HG02885 (cell line): ENCODE results near the gene ASB13.

Source experiments
- ATAC-seq: cut with Tn5 transposase; IDR thresholded peaks from one replicate; pipeline ENCODE4 v1.9.1; 2021; ENCODE audit warnings: mild to moderate bottlenecking; ENCODE audit not compliant: unreplicated experiment, poor library complexity

ASB13 gene

DNA sequence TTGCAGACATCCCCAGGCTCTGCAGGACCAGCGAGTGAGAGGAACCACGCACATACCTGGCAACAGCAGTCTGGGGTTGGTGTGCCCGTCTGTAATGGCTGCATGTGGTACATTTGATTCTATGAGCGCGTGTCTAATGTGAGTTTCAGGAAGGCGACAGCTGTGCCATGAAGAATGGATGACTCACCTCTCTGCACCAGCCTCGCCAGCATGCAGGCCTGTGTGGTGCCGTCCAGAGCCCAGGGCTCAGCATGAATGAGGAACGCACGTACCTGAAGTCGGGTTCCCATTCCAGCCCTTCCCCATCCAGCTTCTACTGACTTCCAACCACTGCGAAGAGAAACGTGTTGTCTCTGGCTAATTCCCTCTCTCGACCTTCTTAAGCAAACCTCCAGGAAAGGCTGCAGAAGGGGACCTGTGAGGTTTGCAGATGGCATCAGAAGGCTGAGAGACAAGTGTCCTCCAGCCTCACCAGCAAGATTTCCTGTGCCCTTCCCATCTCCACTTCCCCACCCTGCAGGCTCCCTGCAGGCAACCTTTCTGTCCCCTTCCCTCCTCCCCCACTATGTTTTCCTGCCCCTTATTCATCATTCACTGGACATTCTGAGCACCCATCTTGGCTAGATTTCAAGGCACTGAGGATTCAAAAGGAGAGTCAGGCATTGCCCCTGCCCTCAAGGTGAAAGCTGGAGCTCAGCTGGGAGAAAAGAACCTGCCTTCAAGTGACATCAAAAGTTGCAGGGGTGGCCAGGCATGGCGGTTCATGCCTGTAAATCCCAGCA, 54.3 kb downstream of the ASB13 start:
- no peak for ATAC-seq

DNA sequence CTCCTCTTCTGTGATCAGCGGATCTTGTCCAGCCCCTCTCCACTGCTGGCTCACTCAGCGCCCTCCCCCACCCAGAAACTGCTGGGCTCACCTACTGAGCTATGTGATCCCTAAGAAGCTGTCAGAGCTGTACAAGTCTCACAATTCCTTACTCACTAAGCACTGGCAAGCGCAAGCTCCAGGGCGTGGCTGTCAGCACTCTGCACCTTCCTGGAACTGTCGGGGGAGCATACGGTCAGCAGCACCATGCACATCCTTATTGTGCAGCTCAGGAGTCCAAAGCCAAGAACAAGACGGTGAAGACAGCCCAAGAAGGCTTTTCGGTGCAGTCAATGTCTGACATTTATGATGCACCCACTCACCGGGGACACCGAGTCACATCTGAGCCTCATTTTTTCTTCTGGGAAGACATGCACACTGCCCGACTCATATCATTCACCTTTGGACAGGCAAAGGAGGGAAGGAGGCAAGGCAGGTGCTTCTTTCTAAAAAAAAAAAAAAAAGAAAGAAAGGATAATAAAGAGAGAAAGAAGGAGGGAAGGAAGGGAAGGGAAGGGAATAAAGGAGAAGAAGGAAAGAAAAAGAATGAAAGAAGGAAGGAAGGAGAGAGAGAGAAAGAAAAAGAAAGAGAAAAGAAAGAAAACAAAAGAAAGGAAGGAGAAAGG, 56.3 kb downstream of the ASB13 start:
- ATAC-seq, result no peak

GRCh38 chr10:5608608-5609220, 57.7 kb downstream of the ASB13 start:
- no peak for ATAC-seq

- no peak for ATAC-seq
Measured at GRCh38 chr10:5607594-5607993, 58.8 kb downstream of the ASB13 start.

GRCh38 chr10:5606864-5607263, 59.5 kb downstream of the ASB13 start:
- ATAC-seq, result no peak

DNA sequence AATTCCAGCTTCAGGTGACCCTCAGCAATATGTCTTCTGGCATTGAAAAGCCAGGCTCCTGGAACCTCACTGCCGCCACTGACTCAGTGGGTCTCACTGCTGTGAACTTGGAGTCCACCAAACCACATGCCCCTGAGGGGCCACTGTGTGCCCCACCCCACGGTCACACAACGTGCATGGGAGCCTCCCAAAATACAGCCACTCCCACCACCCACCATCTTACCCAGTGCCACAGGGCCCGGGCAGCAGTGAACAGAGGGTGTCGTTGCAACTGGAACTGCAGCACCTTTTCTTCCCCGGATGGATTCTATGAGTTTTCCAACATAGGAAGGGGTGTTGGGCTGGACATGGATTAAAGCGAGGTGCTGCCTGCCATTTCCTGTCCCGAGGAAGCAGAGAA, 60.1 kb downstream of the ASB13 start:
- ATAC-seq, result no peak

GRCh38 chr10:5604961-5605360, 61.4 kb downstream of the ASB13 start:
- ATAC-seq, result no peak

DNA sequence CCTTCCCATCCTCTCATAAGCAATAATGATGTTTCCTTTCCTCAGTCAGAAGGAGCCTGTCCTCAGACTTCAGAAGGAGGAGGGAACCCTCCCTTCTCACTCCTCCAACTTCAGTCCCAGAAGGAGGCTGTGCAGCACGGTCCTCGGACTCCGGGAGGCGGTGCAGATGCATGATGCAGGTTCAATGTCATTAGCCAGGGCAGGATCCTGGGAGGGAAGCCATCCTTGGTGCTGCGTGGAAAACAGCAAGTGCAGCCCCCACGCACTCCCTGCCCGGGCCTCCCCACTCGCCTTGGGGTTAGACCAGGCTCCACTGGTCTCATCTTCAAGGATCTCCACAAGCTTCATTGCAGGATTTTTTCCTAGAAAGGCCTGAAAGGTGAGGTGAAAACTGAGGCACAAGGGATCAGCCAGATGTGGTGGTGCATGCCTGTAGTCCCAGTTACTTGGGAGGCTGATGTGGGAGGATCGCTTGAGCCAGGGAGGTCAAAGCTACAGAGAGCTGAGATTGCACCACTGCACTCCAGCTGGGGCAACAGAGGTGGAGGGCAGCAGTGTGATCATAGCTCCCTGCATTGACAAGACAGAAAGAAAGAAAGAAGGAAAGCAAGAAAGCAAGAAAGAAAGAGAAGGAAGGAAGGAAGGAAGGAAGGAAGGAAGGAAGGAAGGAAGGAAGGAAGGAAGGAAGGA, 62.0 kb downstream of the ASB13 start:
- ATAC-seq, result no peak

- ATAC-seq, result no peak
Measured at GRCh38 chr10:5603848-5604170, 62.6 kb downstream of the ASB13 start.

- no peak for ATAC-seq
Measured at GRCh38 chr10:5603091-5603847, 63.1 kb downstream of the ASB13 start.

GRCh38 chr10:5601826-5602495, 64.4 kb downstream of the ASB13 start:
- no peak for ATAC-seq

DNA sequence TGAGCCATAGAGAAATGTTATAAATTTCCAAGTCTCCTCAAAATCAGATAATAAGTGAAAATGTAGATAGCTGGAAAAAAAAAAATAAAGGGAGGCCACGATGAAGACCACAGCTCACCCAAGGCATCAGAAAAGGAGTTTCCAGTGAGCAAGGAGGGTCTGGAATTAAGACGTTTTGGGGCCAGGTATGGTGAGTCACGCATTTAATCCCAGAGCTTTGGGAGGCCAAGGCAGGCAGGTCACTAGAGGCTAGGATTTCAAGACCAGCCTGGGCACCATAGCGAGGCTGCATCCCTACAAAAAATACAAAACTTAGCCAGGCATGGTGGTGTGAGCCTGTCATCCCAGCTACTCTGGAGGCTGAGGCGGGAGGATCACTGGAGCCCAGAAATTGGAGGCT, 65.5 kb downstream of the ASB13 start:
- ATAC-seq, result no peak

GRCh38 chr10:5599613-5600520, 66.5 kb downstream of the ASB13 start:
- ATAC-seq, result no peak

- no peak for ATAC-seq
Measured at GRCh38 chr10:5598085-5598690, 68.2 kb downstream of the ASB13 start.

GRCh38 chr10:5596611-5597341, 69.6 kb downstream of the ASB13 start:
- ATAC-seq, result no peak

DNA sequence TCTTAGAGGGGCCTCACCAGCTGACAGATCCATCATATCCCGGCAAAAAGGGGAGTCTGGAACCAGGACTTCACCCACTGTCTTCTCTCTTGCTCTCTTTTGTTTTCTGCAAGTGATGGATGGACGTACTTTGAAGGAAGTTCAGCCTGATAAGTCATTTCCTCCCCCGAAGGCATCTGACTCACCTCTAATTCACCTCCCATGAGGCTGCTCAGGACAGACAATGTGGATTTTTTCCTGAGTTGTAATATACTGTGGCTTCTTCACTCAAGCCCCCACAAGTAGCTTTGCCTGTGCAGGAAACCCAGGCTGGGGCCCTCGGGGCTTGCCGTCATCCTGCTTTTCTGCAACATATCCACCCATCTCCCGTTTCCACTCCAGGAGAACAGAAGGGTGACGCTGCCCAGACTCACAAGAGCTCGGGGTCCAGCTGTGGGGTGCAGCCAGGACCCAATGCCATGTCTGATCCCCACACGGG, 70.4 kb downstream of the ASB13 start:
- no peak for ATAC-seq

GRCh38 chr10:5595591-5595990, 70.8 kb downstream of the ASB13 start:
- ATAC-seq, result no peak

DNA sequence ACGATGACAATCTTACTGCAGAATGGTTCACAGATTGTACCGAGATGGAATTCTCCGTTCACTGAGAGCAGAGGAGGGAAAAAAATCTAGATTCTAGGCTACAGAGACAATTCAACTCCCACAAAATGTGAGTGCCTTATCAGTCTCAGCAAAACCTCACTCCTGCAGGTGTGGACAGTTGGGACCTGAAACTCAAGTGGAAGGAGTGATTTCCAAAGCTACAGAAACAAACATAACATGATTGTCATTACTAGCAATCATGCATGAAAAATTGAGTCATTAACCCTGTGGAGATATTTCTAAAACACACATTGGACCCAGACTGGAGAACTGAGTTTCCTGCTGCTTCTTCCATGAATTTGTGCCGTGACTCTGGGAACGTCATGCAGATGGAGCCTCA, 71.3 kb downstream of the ASB13 start:
- ATAC-seq, result no peak
